ENCODE results near the gene IRS1. TPM values are rescaled to one million over a fixed set of nuclear protein-coding genes. Genes with fewer than 3 reads are reported as not detected.

The IRS1 gene
- total RNA-seq, 1 donor from 2014 or later = 19.8 TPM

GRCh38 chr2:226733189-226733858 lies 66.3 kb downstream of the IRS1 start:
- no peak overlapping the region for H3K4me3 Mint-ChIP-seq (ENCODE audit: unreplicated experiment)
- H3K27me3 Mint-ChIP-seq (ENCODE audit: unreplicated experiment) = no peaks in the 10 kb centered on the region
- peaks cover 2% of the 10 kb centered on the region for H3K4me1 Mint-ChIP-seq (ENCODE audit: unreplicated experiment)
- peaks cover 12% of the 10 kb centered on the region for H3K36me3 Mint-ChIP-seq (ENCODE audit: unreplicated experiment)
- TF ChIP-seq, protein P1, sequence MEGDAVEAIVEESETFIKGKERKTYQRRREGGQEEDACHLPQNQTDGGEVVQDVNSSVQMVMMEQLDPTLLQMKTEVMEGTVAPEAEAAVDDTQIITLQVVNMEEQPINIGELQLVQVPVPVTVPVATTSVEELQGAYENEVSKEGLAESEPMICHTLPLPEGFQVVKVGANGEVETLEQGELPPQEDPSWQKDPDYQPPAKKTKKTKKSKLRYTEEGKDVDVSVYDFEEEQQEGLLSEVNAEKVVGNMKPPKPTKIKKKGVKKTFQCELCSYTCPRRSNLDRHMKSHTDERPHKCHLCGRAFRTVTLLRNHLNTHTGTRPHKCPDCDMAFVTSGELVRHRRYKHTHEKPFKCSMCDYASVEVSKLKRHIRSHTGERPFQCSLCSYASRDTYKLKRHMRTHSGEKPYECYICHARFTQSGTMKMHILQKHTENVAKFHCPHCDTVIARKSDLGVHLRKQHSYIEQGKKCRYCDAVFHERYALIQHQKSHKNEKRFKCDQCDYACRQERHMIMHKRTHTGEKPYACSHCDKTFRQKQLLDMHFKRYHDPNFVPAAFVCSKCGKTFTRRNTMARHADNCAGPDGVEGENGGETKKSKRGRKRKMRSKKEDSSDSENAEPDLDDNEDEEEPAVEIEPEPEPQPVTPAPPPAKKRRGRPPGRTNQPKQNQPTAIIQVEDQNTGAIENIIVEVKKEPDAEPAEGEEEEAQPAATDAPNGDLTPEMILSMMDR (IDR thresholded peaks at IDR 0.05) = no peak
- no peak overlapping the region for H3K27ac Mint-ChIP-seq (ENCODE audit: unreplicated experiment)
- DNase-seq (ENCODE audit: extremely low spot score, unreplicated experiment) = no peak
- H3K9me3 Mint-ChIP-seq (ENCODE audit: unreplicated experiment) = peaks cover 3% of the 10 kb centered on the region

DNA sequence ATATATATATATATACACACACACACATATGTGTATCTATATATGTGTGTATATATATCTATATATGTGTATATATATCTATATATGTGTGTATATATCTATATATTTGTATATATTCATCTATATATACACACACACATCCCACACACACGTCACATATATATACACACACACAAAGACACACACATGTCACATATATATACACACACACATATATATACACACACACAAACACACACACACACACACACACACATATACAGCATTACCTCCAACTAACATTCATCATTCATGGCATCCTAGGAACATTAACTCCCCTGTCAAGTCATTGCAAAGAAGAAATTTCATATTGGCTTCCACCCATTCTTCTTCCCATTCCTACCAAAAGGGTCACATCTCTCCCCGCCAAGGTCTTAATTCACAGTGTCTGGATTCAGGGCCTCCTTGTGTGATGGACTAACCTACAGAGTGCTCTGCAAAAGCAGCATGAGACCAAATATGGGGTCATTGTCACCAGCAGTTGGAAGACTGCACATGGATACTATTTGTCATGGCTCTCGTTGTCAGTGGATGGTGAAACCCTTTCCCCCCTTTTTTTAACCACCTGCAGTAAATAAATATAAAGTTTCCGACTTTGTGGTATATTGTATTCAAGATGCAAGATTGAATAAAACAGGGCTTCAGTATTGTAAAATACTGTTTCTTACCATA lies 67.0 kb downstream of the IRS1 start:
- TF ChIP-seq, protein P1 (IDR thresholded peaks at IDR 0.05) = no peak
- DNase-seq (ENCODE audit: extremely low spot score, unreplicated experiment) = no peak
- Mint-ChIP-seq H3K27ac (ENCODE audit: unreplicated experiment) (no peak overlapping the region), H3K4me3 (ENCODE audit: unreplicated experiment) (no peak overlapping the region), H3K9me3 (ENCODE audit: unreplicated experiment) (peaks cover 3% of the 10 kb centered on the region), H3K36me3 (ENCODE audit: unreplicated experiment) (peaks cover 12% of the 10 kb centered on the region), H3K4me1 (ENCODE audit: unreplicated experiment) (peaks cover 2% of the 10 kb centered on the region), H3K27me3 (ENCODE audit: unreplicated experiment) (no peaks in the 10 kb centered on the region)

- TF ChIP-seq, protein P1 (IDR thresholded peaks at IDR 0.05) = no peak
- Mint-ChIP-seq H3K36me3 (ENCODE audit: unreplicated experiment) (peaks cover 5% of the 10 kb centered on the region), H3K27me3 (ENCODE audit: unreplicated experiment) (no peaks in the 10 kb centered on the region), H3K9me3 (ENCODE audit: unreplicated experiment) (peaks cover 3% of the 10 kb centered on the region), H3K27ac (ENCODE audit: unreplicated experiment) (no peak overlapping the region), H3K4me3 (ENCODE audit: unreplicated experiment) (no peak overlapping the region), H3K4me1 (ENCODE audit: unreplicated experiment) (peaks cover 8% of the 10 kb centered on the region)
- no peak for DNase-seq (ENCODE audit: extremely low spot score, unreplicated experiment)
Measured at GRCh38 chr2:226730481-226730880, 69.1 kb downstream of the IRS1 start.

DNA sequence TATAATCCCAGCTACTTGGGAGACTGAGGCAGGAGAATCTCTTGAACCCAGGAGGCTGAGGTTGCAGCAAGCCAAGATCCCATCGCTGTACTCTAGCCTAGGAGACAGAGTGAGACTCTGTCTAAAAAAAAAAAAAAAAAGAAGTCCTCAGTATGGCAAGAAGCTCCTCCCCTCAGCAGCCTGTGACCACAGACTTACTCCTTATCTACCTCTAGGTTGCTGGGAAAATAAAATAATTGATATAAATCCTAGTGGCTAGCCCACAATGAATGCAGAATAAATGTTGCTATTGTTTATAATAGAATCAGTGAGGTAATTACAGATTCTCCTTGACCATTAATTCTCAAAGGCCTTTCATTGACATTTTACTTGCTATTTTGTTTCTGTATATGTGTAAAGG lies 70.6 kb downstream of the IRS1 start:
- H3K4me3 Mint-ChIP-seq (ENCODE audit: unreplicated experiment) = no peak overlapping the region
- H3K27me3 Mint-ChIP-seq (ENCODE audit: unreplicated experiment) = no peaks in the 10 kb centered on the region
- peaks cover 3% of the 10 kb centered on the region for H3K9me3 Mint-ChIP-seq (ENCODE audit: unreplicated experiment)
- H3K36me3 Mint-ChIP-seq (ENCODE audit: unreplicated experiment) = no peaks in the 10 kb centered on the region
- peaks cover 18% of the 10 kb centered on the region for H3K4me1 Mint-ChIP-seq (ENCODE audit: unreplicated experiment)
- no peak for DNase-seq (ENCODE audit: extremely low spot score, unreplicated experiment)
- TF ChIP-seq, protein P1 (IDR thresholded peaks at IDR 0.05) = no peak
- H3K27ac Mint-ChIP-seq (ENCODE audit: unreplicated experiment) = no peak overlapping the region

DNA sequence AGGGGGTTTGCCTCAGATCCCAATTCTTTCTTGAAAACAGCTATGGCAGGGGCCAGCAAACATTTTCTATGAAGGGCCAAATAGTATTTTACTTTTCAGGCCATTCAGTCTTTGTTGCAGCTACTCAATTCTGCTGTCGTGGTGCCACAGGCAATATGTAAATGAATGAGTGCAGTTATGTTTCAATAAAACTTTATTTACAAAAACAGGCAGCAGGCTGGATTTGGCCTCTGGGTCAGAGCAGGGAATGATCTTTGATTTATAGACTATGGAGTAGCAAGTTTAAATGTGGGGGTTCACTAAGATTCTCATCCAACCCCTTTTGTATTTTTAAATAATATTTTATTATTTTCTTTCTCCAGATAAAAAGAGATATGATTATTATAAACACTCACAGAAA lies 72.4 kb downstream of the IRS1 start:
- TF ChIP-seq, protein P1 (IDR thresholded peaks at IDR 0.05) = no peak
- no peak overlapping the region for H3K27ac Mint-ChIP-seq (ENCODE audit: unreplicated experiment)
- H3K4me1 Mint-ChIP-seq (ENCODE audit: unreplicated experiment) = peaks cover 27% of the 10 kb centered on the region
- no peak for DNase-seq (ENCODE audit: extremely low spot score, unreplicated experiment)
- no peaks in the 10 kb centered on the region for H3K27me3 Mint-ChIP-seq (ENCODE audit: unreplicated experiment)
- H3K36me3 Mint-ChIP-seq (ENCODE audit: unreplicated experiment) = no peaks in the 10 kb centered on the region
- H3K9me3 Mint-ChIP-seq (ENCODE audit: unreplicated experiment) = peaks cover 3% of the 10 kb centered on the region
- H3K4me3 Mint-ChIP-seq (ENCODE audit: unreplicated experiment) = no peak overlapping the region

Data from osteocyte (in vitro differentiated cells).